SK-N-SH (cell line): ENCODE measurements around the gene DNASE2B. TPM values are rescaled to one million over a fixed set of nuclear protein-coding genes. Genes with fewer than 3 reads are reported as not detected.

ENCODE experiments used
- CTCF ChIA-PET: fragments of 300-600, 350-600 bp; formaldehyde crosslinking; extraction: SDS; loops from one replicate; lab custom pipeline; 2021; lab: Yijun Ruan, JAX
- POLR2A ChIA-PET: fragments of 350-600 bp; sonication (Branson Sonifier 250); formaldehyde crosslinking; extraction: SDS; loops from one replicate; lab custom pipeline; 2020; ENCODE audit warnings: antibody characterized with exemption, inconsistent platforms; lab: Yijun Ruan, JAX
- DNase-seq: peaks from one replicate; pipeline ENCODE4 v3.0.0; 2012
- H2AFZ ChIP-seq: fragments of 200-600 bp; sonication (generic); 2 replicates; pipeline ENCODE4 v1.8.1; 2016; ENCODE audit warnings: antibody characterized with exemption, mild to moderate bottlenecking, low read depth
- H3F3A ChIP-seq: fragments of 200-600 bp; sonication (generic); replicated peaks from 2 replicates; pipeline ENCODE3; 2016; ENCODE audit warnings: antibody characterized with exemption, mild to moderate bottlenecking; ENCODE audit not compliant: insufficient read depth
- H3K27ac ChIP-seq, 2 experiments: fragments of 200-500 bp in 1 of 2; fragments of 200-600 bp in 1 of 2; sonication (Bioruptor generic) in 1 of 2; sonication (generic), shearing (Covaris generic) in 1 of 2; 2 replicates each; pipeline versions ENCODE4 v1.5.1 to v1.6.1; 2014 to 2016; ENCODE audit warnings: low read depth in 2 of 2, inconsistent platforms in 1 of 2, low read length in 1 of 2, mild to moderate bottlenecking in 1 of 2, mixed read lengths in 1 of 2
- H3K27me3 ChIP-seq: fragments of 200-600 bp; sonication (generic), shearing (Covaris generic); 2 replicates; pipeline ENCODE4 v1.6.1; 2016; ENCODE audit warnings: mixed run types; ENCODE audit not compliant: insufficient read depth
- H3K36me3 ChIP-seq, 2 experiments: fragments of 200-500 bp in 1 of 2; fragments of 200-600 bp in 1 of 2; sonication (Bioruptor generic) in 1 of 2; sonication (generic) in 1 of 2; replicated peaks in 1 of 2; 2 replicates each; pipeline versions ENCODE3 to v1.5.1; 2014 to 2016; ENCODE audit warnings: low read length in 1 of 2, mild to moderate bottlenecking in 1 of 2; ENCODE audit not compliant: insufficient read depth in 2 of 2, control insufficient read depth in 1 of 2
- H3K4me1 ChIP-seq, 2 experiments: fragments of 200-500 bp in 1 of 2; fragments of 200-600 bp in 1 of 2; sonication (Bioruptor generic) in 1 of 2; sonication (generic), shearing (Covaris generic) in 1 of 2; 2 replicates each; pipeline versions ENCODE4 v1.5.1 to v1.6.1; 2014 to 2016; ENCODE audit warnings: low read depth in 1 of 2, low read length in 1 of 2, mixed run types in 1 of 2; ENCODE audit not compliant: insufficient read depth in 2 of 2, control insufficient read depth in 1 of 2
- H3K4me2 ChIP-seq: fragments of 200-600 bp; sonication (generic), shearing (Covaris generic); 2 replicates; pipeline ENCODE4 v1.6.1; 2017; ENCODE audit warnings: mixed run types
- H3K4me3 ChIP-seq, 2 experiments: fragments of 200-500 bp in 1 of 2; fragments of 200-600 bp in 1 of 2; sonication (Bioruptor generic) in 1 of 2; sonication (generic), shearing (Covaris generic) in 1 of 2; 2 replicates each; pipeline versions ENCODE4 v1.5.1 to v1.8.1; 2014 to 2016; ENCODE audit warnings: low read depth in 2 of 2, inconsistent platforms in 1 of 2, low read length in 1 of 2, mild to moderate bottlenecking in 1 of 2, mixed read lengths in 1 of 2, moderate library complexity in 1 of 2
- H3K79me2 ChIP-seq: fragments of 200-600 bp; sonication (generic); 2 replicates; pipeline ENCODE4 v1.8.1; 2017; ENCODE audit warnings: mild to moderate bottlenecking; ENCODE audit not compliant: insufficient read depth
- H3K9ac ChIP-seq: fragments of 200-600 bp; sonication (generic); 2 replicates; pipeline ENCODE4 v1.6.1; 2017; ENCODE audit warnings: mixed run types
- H3K9me2 ChIP-seq: fragments of 200-600 bp; sonication (generic); 2 replicates; pipeline ENCODE4 v1.6.1; 2017; ENCODE audit warnings: mixed run types
- H3K9me3 ChIP-seq: fragments of 200-600 bp; sonication (generic); 2 replicates; pipeline ENCODE4 v1.6.1; 2017; ENCODE audit warnings: mixed run types, mild to moderate bottlenecking, moderate library complexity
- H4K20me1 ChIP-seq: fragments of 200-600 bp; sonication (generic); 2 replicates; pipeline ENCODE4 v1.6.1; 2017; ENCODE audit warnings: mild to moderate bottlenecking, mixed run types; ENCODE audit not compliant: insufficient read depth
- EZH2phosphoT487 ChIP-seq: fragments of 200-600 bp; sonication (generic); IDR thresholded peaks from 2 replicates; pipeline ENCODE4 v1.6.1; 2017; ENCODE audit warnings: low read depth, mixed run types, mild to moderate bottlenecking, antibody characterized with exemption, moderate library complexity, borderline replicate concordance
- FOXM1 ChIP-seq: IDR thresholded peaks from 2 replicates; pipeline ENCODE4 v1.4.0; 2012; ENCODE audit warnings: low read depth, mild to moderate bottlenecking
- GABPA ChIP-seq: IDR thresholded peaks from 2 replicates; pipeline ENCODE4 v1.4.0; 2012; ENCODE audit warnings: low read depth, mild to moderate bottlenecking
- RCOR1 ChIP-seq: fragments of 150-350 bp; IDR thresholded peaks from 2 replicates; pipeline ENCODE4 v1.6.1; 2017; ENCODE audit warnings: antibody characterized with exemption, low read length
- RXRA ChIP-seq: IDR thresholded peaks from 2 replicates; pipeline ENCODE4 v1.4.0; 2012; ENCODE audit warnings: low read depth, mild to moderate bottlenecking, borderline replicate concordance
- TCF12 ChIP-seq: IDR thresholded peaks from 2 replicates; pipeline ENCODE4 v1.4.0; 2012
- WGBS: methylation state at CpG from one replicate; pipeline ENCODE4 v1.1.6; 2017; ENCODE audit warnings: low lambda C conversion rate; 5-methylcytosine and 5-hydroxymethylcytosine counted together
- polyA plus RNA-seq, 3 experiments: library from polyadenylated mRNA; depleted of rRNA; stranded (reverse); fragments of >200 nt; gene quantifications; 2 replicates each; pipeline ENCODE4 v1.2.3, GENCODE V29; 2012
- TF ChIP-seq, protein P1 (sequence below): IDR thresholded peaks from 2 replicates; pipeline ENCODE4 v1.4.0; 2012; ENCODE audit warnings: low read depth, borderline replicate concordance
- TF ChIP-seq, protein P2 (sequence below): fragments of 200-600 bp; sonication (generic); IDR thresholded peaks from 2 replicates; pipeline ENCODE4 v1.6.1; 2017; ENCODE audit warnings: antibody characterized with exemption, mild to moderate bottlenecking, moderate library complexity
- TF ChIP-seq, protein P3 (sequence below): fragments of 150-350 bp; IDR thresholded peaks from 2 replicates; pipeline ENCODE4 v1.6.1; 2017; ENCODE audit warnings: antibody characterized with exemption, low read length, low read depth, borderline replicate concordance
- TF ChIP-seq, protein P4 (sequence below): IDR thresholded peaks from 2 replicates; pipeline ENCODE4; 2012

The DNASE2B gene
- polyA plus RNA-seq, 1 of the 3 experiments (the other 2 are of a cell fraction) = 0.03 TPM

DNA sequence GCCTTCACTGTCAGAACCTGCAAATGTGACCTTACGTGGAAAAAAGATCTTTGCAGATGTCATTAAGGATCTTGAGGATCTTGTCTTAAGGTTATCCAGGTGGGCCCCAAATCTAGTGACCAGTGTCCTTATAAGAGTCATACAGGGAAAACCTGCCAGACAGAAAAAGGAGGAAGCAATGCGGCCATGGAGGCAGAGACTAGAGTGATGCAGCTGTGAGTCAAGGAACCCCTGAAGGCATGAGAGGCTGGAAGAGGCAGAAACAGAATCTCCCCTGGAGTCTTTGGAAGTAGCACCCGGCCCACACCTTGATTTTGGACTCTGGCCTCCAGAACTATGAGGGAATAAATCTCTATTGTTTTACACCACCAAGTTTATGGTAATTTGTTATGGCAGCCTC, 36.5 kb upstream of the DNASE2B start:
- WGBS = 82% methylated on average over 3 of the region's 3 CpGs
- CTCF ChIA-PET = interaction anchor here (1.3 kb wide), 1 partner anchor 12 kb away, joined by 3 read pairs; no protein-coding TSS in a partner anchor
- Histone ChIP-seq H3K4me3 (no peak overlapping the region), H3K36me3 (no peaks in the 10 kb centered on the region), H2AFZ (no peak overlapping the region), H3K79me2 (no peaks in the 10 kb centered on the region), H3K27me3 (no peaks in the 10 kb centered on the region), H3K9ac (no peak overlapping the region), H3F3A (peaks cover 12% of the 10 kb centered on the region), H4K20me1 (no peaks in the 10 kb centered on the region), H3K9me3 (no peaks in the 10 kb centered on the region), H3K4me1 (peaks cover 2 to 20% of the 10 kb centered on the region in 2 experiments; a peak in 3 of 4 replicates), H3K27ac (no peak overlapping the region), H3K4me2 (no peak overlapping the region), H3K9me2 (no peaks in the 10 kb centered on the region)
- POLR2A ChIA-PET = no interaction called here
- DNase-seq = no peak
- TF ChIP-seq, protein P1, sequence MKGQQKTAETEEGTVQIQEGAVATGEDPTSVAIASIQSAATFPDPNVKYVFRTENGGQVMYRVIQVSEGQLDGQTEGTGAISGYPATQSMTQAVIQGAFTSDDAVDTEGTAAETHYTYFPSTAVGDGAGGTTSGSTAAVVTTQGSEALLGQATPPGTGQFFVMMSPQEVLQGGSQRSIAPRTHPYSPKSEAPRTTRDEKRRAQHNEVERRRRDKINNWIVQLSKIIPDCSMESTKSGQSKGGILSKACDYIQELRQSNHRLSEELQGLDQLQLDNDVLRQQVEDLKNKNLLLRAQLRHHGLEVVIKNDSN = no peak
- TF ChIP-seq FOXM1 (no peak), TCF12 (no peak), GABPA (no peak), RXRA (no peak)

DNA sequence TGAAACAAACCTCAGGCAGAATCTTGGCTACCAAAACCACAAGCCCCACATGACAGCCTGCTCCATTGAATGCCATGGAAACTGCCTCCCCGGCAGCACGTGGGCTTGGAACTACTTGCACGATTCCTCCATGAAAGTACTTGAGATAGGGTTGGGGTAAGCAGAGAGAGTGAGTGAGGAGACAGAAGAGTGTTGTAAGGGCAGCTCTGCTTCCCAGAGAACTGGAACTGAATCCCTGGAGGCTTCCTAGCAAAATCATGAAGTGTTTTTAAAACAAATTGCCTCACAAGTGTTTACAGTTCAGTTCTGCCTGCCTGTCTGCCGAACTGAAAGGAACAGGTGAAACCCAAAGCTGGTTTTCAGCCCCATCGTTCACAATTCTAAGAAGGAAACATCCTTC, 35.3 kb upstream of the DNASE2B start:
- DNase-seq = no peak
- no peak overlapping the region for H3K9ac ChIP-seq
- H3K27ac ChIP-seq = no peak overlapping the region
- H3K4me3 ChIP-seq = no peak overlapping the region
- ChIA-PET CTCF (no interaction called here), POLR2A (no interaction called here)
- H3F3A ChIP-seq = peaks cover 12% of the 10 kb centered on the region
- TF ChIP-seq, protein P2, sequence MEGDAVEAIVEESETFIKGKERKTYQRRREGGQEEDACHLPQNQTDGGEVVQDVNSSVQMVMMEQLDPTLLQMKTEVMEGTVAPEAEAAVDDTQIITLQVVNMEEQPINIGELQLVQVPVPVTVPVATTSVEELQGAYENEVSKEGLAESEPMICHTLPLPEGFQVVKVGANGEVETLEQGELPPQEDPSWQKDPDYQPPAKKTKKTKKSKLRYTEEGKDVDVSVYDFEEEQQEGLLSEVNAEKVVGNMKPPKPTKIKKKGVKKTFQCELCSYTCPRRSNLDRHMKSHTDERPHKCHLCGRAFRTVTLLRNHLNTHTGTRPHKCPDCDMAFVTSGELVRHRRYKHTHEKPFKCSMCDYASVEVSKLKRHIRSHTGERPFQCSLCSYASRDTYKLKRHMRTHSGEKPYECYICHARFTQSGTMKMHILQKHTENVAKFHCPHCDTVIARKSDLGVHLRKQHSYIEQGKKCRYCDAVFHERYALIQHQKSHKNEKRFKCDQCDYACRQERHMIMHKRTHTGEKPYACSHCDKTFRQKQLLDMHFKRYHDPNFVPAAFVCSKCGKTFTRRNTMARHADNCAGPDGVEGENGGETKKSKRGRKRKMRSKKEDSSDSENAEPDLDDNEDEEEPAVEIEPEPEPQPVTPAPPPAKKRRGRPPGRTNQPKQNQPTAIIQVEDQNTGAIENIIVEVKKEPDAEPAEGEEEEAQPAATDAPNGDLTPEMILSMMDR = no peak
- no peak for TF ChIP-seq RCOR1
- no peak for TF ChIP-seq EZH2phosphoT487
- H2AFZ ChIP-seq = no peak overlapping the region
- no peaks in the 10 kb centered on the region for H3K27me3 ChIP-seq
- no peaks in the 10 kb centered on the region for H3K9me2 ChIP-seq
- no peaks in the 10 kb centered on the region for H3K36me3 ChIP-seq
- WGBS = 92% methylated on average over 5 of the region's 5 CpGs
- H3K4me1 ChIP-seq = peaks cover 2 to 25% of the 10 kb centered on the region in 2 experiments; a peak in 3 of 4 replicates
- H3K4me2 ChIP-seq = no peak overlapping the region
- no peaks in the 10 kb centered on the region for H3K9me3 ChIP-seq
- no peaks in the 10 kb centered on the region for H4K20me1 ChIP-seq
- no peaks in the 10 kb centered on the region for H3K79me2 ChIP-seq

DNA sequence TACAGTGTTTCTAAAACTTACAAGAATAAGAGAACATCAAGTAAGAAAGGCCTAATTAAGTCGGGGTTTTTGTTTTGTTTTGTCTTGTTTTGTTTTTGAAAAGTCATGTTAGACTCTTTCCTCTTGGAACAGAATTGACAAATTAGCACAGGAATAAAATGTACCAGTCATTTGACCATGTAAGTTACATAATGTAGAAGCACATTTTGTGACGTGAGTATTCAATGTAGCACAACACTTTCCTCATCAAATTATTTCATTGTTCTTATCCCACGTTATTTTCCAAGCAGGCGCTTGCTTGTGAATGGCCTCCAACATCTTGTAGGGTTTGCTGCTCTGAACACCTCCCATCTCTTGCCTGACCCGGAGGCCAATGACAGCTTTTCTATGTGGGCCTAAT, 34.7 kb upstream of the DNASE2B start:
- no peak overlapping the region for H3K4me2 ChIP-seq
- H3K36me3 ChIP-seq = no peaks in the 10 kb centered on the region
- TF ChIP-seq, protein P3, sequence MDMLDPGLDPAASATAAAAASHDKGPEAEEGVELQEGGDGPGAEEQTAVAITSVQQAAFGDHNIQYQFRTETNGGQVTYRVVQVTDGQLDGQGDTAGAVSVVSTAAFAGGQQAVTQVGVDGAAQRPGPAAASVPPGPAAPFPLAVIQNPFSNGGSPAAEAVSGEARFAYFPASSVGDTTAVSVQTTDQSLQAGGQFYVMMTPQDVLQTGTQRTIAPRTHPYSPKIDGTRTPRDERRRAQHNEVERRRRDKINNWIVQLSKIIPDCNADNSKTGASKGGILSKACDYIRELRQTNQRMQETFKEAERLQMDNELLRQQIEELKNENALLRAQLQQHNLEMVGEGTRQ = no peak
- TF ChIP-seq, protein P4, sequence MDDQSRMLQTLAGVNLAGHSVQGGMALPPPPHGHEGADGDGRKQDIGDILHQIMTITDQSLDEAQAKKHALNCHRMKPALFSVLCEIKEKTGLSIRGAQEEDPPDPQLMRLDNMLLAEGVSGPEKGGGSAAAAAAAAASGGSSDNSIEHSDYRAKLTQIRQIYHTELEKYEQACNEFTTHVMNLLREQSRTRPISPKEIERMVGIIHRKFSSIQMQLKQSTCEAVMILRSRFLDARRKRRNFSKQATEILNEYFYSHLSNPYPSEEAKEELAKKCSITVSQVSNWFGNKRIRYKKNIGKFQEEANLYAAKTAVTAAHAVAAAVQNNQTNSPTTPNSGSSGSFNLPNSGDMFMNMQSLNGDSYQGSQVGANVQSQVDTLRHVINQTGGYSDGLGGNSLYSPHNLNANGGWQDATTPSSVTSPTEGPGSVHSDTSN = no peak
- H3K9me3 ChIP-seq = no peaks in the 10 kb centered on the region
- no peaks in the 10 kb centered on the region for H3K9me2 ChIP-seq
- H3K4me3 ChIP-seq = no peak overlapping the region
- H3K4me1 ChIP-seq = peaks cover 2 to 25% of the 10 kb centered on the region in 2 experiments; a peak in 3 of 4 replicates
- 88% methylated on average over 5 of the region's 5 CpGs for WGBS
- CTCF ChIA-PET = no interaction called here
- H3K9ac ChIP-seq = no peak overlapping the region
- no peak for DNase-seq
- H4K20me1 ChIP-seq = no peaks in the 10 kb centered on the region
- POLR2A ChIA-PET = no interaction called here
- H3F3A ChIP-seq = peaks cover 12% of the 10 kb centered on the region
- H3K27me3 ChIP-seq = no peaks in the 10 kb centered on the region
- H3K79me2 ChIP-seq = no peaks in the 10 kb centered on the region
- H3K27ac ChIP-seq = no peak overlapping the region
- no peak overlapping the region for H2AFZ ChIP-seq
